HepG2 (cell line): ENCODE measurements around the gene SDK1. TPM values are rescaled to one million over a fixed set of nuclear protein-coding genes. Genes with fewer than 3 reads are reported as not detected.

Experiments used
- ATAD3A ChIP-seq: sonication (generic); formaldehyde crosslinking; IDR thresholded peaks from 2 replicates; pipeline ENCODE4 v1.4.0; 2020; ENCODE audit warnings: missing genetic modification reagents
- CBFB ChIP-seq: sonication (generic); formaldehyde crosslinking; IDR thresholded peaks from 2 replicates; pipeline ENCODE4 v1.4.0; 2020; ENCODE audit warnings: missing genetic modification reagents
- CEBPB ChIP-seq: IDR thresholded peaks from 2 replicates; pipeline ENCODE4 v1.6.1; 2011; ENCODE audit warnings: low read depth, low read length, improper control_type of control experiment, borderline replicate concordance
- EED ChIP-seq: sonication (generic); formaldehyde crosslinking; IDR thresholded peaks from 2 replicates; pipeline ENCODE4 v1.5.0; 2020; ENCODE audit warnings: mild to moderate bottlenecking, missing genetic modification reagents
- ELF3 ChIP-seq: IDR thresholded peaks from 2 replicates; pipeline ENCODE4 v1.6.1; 2016; ENCODE audit warnings: missing genetic modification reagents, missing compliant biosample characterization
- FOSL2 ChIP-seq: sonication (generic); formaldehyde crosslinking; IDR thresholded peaks from 2 replicates; pipeline ENCODE4 v1.4.0; 2020; ENCODE audit warnings: missing genetic modification reagents
- HCFC1 ChIP-seq: fragments of 150-350 bp; IDR thresholded peaks from 2 replicates; pipeline ENCODE4 v1.6.1; 2014; ENCODE audit warnings: low read depth, low read length
- HMGA1 ChIP-seq: sonication (generic); formaldehyde crosslinking; conservative IDR thresholded peaks from 2 replicates; pipeline ENCODE4 v1.4.0; 2020; ENCODE audit warnings: missing genetic modification reagents
- MBNL3 ChIP-seq: fragments of 250-450 bp; sonication (Bioruptor Pico); conservative IDR thresholded peaks from 2 replicates; pipeline ENCODE4 v1.8.0; 2022; ENCODE audit warnings: mild to moderate bottlenecking, inconsistent platforms
- MED1 ChIP-seq: sonication (generic); formaldehyde crosslinking; IDR thresholded peaks from 2 replicates; pipeline ENCODE4 v1.4.0; 2020; ENCODE audit warnings: missing genetic modification reagents
- MIER2 ChIP-seq: IDR thresholded peaks from 2 replicates; pipeline ENCODE4 v1.6.1; 2016; ENCODE audit warnings: missing biosample characterization, missing genetic modification reagents
- MXD1 ChIP-seq: sonication (generic); formaldehyde crosslinking; IDR thresholded peaks from 2 replicates; pipeline ENCODE4 v1.4.0; 2020; ENCODE audit warnings: mild to moderate bottlenecking, missing genetic modification reagents
- PAF1 ChIP-seq: IDR thresholded peaks from 2 replicates; pipeline ENCODE4 v1.6.1; 2016; ENCODE audit warnings: missing genetic modification reagents, missing compliant biosample characterization
- PAWR ChIP-seq: sonication (generic); formaldehyde crosslinking; IDR thresholded peaks from 2 replicates; pipeline ENCODE4 v1.4.0; 2020; ENCODE audit warnings: missing genetic modification reagents, mild to moderate bottlenecking, borderline replicate concordance
- RERE ChIP-seq: IDR thresholded peaks from 2 replicates; pipeline ENCODE4 v1.6.1; 2016; ENCODE audit warnings: low read depth, missing genetic modification reagents, missing compliant biosample characterization
- SRSF4 ChIP-seq: fragments of 200-400 bp; formaldehyde crosslinking; IDR thresholded peaks from one replicate; pipeline ENCODE4 v1.6.1; 2018; ENCODE audit warnings: mild to moderate bottlenecking, low read depth, low read length, moderate library complexity; ENCODE audit not compliant: poor library complexity, severe bottlenecking
- SRY ChIP-seq: sonication (generic); formaldehyde crosslinking; IDR thresholded peaks from 2 replicates; pipeline ENCODE4 v1.8.0; 2022; ENCODE audit warnings: mild to moderate bottlenecking, missing genetic modification reagents
- TAF1 ChIP-seq: sonication (generic); formaldehyde crosslinking; IDR thresholded peaks from 2 replicates; pipeline ENCODE4 v1.4.0; 2020; ENCODE audit warnings: missing genetic modification reagents
- TCF7 ChIP-seq: sonication (generic); IDR thresholded peaks from 2 replicates; pipeline ENCODE4 v1.6.1; 2016; ENCODE audit warnings: antibody characterized with exemption, low read depth
- TOPORS ChIP-seq: sonication (generic); formaldehyde crosslinking; IDR thresholded peaks from 2 replicates; pipeline ENCODE4 v1.8.0; 2023; ENCODE audit warnings: mild to moderate bottlenecking, missing genetic modification reagents
- TP53 ChIP-seq: sonication (generic); formaldehyde crosslinking; conservative IDR thresholded peaks from 2 replicates; pipeline ENCODE4 v1.4.0; 2020; ENCODE audit warnings: missing genetic modification reagents
- ZFP1 ChIP-seq: IDR thresholded peaks from 2 replicates; pipeline ENCODE4 v1.6.1; 2016
- ZNF10 ChIP-seq: sonication (generic); formaldehyde crosslinking; IDR thresholded peaks from 2 replicates; pipeline ENCODE4 v1.4.0; 2020; ENCODE audit warnings: mild to moderate bottlenecking, low read depth, missing genetic modification reagents, borderline replicate concordance
- ZNF235 ChIP-seq: sonication (generic); formaldehyde crosslinking; IDR thresholded peaks from 2 replicates; pipeline ENCODE4 v1.8.1; 2023; ENCODE audit warnings: mild to moderate bottlenecking, missing genetic modification reagents, borderline replicate concordance
- ZNF274 ChIP-seq: sonication (generic); formaldehyde crosslinking; IDR thresholded peaks from 2 replicates; pipeline ENCODE4 v1.5.1; 2020; ENCODE audit warnings: mild to moderate bottlenecking, missing genetic modification reagents
- ZNF329 ChIP-seq: sonication (generic); formaldehyde crosslinking; IDR thresholded peaks from 2 replicates; pipeline ENCODE4 v1.9.0; 2021; ENCODE audit warnings: low read depth, mild to moderate bottlenecking, missing genetic modification reagents
- ZNF557 ChIP-seq: sonication (generic); formaldehyde crosslinking; IDR thresholded peaks from 2 replicates; pipeline ENCODE4 v1.4.0; 2020; ENCODE audit warnings: missing genetic modification reagents
- ZNF773 ChIP-seq: sonication (generic); formaldehyde crosslinking; IDR thresholded peaks from 2 replicates; pipeline ENCODE4 v1.4.0; 2020; ENCODE audit warnings: missing genetic modification reagents, borderline replicate concordance
- polyA plus RNA-seq, 8 experiments: library from polyadenylated mRNA; depleted of rRNA in 3 of 8; stranded (reverse) in 7 of 8; unstranded in 1 of 8; fragments of >200 nt; fragmentation: Illumina TruSeq in 4 of 8; extraction: Trizol in 4 of 8; gene quantifications; 2 replicates each; pipeline versions ENCODE4 v1.2.1 to v1.2.3, GENCODE V29; 2011 to 2016; ENCODE audit warnings: low read depth in 4 of 8, missing spikeins in 1 of 8, mixed read lengths in 1 of 8; ENCODE audit not compliant: insufficient read depth in 1 of 8
- total RNA-seq, 5 experiments: library from RNA; depleted of rRNA; stranded (reverse); fragments of >200 nt; fragmentation: Illumina TruSeq; extraction: Trizol; gene quantifications; 2 replicates each; pipeline ENCODE4 v1.2.3, GENCODE V29; 2016; ENCODE audit warnings: low read depth in 1 of 5

Gene SDK1
- total and polyA plus RNA-seq, 2 of the 13 experiments (the other 11 are each of a cell fraction or from before 2014, with no cell fraction given): 0.35 to 2.4 TPM

DNA sequence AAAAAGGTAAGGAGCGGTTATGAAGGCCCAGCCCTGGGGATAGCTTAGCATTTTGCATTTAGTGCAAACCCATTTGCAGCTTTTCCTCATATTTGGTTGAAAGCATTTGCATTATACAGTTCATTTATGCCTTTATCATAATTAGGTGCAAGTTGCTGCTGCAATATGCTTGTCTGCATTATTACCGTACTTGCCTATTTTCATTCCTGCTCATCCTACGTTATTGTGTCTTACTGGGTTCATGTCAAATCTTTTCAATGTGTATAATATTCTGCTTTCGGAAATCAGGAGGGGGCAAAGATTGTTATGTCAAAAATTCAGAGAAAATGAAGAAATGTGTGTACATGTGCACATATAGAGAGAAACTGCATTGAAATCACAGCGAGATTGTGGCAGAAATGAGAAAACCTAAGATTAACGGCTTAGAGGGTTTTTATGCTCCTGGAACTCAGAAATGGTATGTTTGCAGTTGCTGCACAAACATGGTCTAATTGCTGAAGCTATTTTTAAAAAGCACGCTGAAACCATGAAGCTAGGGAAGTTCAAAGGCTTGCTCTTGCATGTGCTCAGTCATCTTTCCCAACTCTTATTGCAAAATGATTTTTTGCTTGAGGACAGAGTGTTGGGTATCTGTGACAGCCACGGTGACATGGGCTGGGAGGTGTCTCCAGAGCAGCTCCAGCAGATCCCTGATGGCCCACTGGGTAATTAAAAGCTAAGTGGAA, 613.2 kb downstream of the SDK1 start (continued):
- TF ChIP-seq HCFC1 (no peak), ZNF773 (CRISPR knock-in tag) (no peak), ATAD3A (CRISPR knock-in tag) (no peak), CBFB (no peak), ZFP1 (no peak), MED1 (CRISPR knock-in tag) (0 out of 2 replicates have a peak, but pooled peaks have one; percentile 20), ELF3 (no peak), MIER2 (CRISPR knock-in tag) (no peak), PAWR (CRISPR knock-in tag) (no peak), ZNF274 (no peak), SRSF4 (no peak), CEBPB (peak; percentile 77; the same call in 1 of the 2 replicates), TP53 (CRISPR knock-in tag) (no peak), TCF7 (peak; percentile 61; the same call in 1 of the 2 replicates), ZNF235 (no peak), ZNF10 (CRISPR knock-in tag) (no peak), TOPORS (no peak), MXD1 (CRISPR knock-in tag) (no peak), HMGA1 (no peak), ZNF557 (CRISPR knock-in tag) (no peak), ZNF329 (no peak), SRY (CRISPR knock-in tag) (no peak), RERE (CRISPR knock-in tag) (no peak), TAF1 (CRISPR knock-in tag) (no peak), EED (CRISPR knock-in tag) (no peak), MBNL3 (no peak), PAF1 (no peak), FOSL2 (CRISPR knock-in tag) (peak; percentile 59; the same call in 1 of the 2 replicates)
